Measurements from ENCODE around the gene BRD1. TPM values are rescaled to one million over a fixed set of nuclear protein-coding genes. Genes with fewer than 3 reads are reported as not detected.

BRD1 gene
- total RNA-seq, 1 donor from 2014 or later: 64.1 TPM

GRCh38 chr22:49847751-49848689, 20.3 kb upstream of the BRD1 start:
- TF ChIP-seq CTCF (IDR thresholded peaks at IDR 0.05; ENCODE audit: unreplicated experiment): no peak
- no peak for DNase-seq (ENCODE audit: low spot score in 2 of 2, unreplicated experiment in 2 of 2)
- no peaks in the 10 kb centered on the region for H3K9me3 Mint-ChIP-seq
- no peaks in the 10 kb centered on the region for H3K36me3 Mint-ChIP-seq
- no peak overlapping the region for H3K27ac Mint-ChIP-seq
- H3K27me3 Mint-ChIP-seq (ENCODE audit: low read depth): peaks cover 88% of the 10 kb centered on the region
- H3K4me1 Mint-ChIP-seq: no peaks in the 10 kb centered on the region
- peak overlapping the region; percentile 47 for H3K4me3 Mint-ChIP-seq

GRCh38 chr22:49845666-49846459, 18.2 kb upstream of the BRD1 start:
- H3K4me1 Mint-ChIP-seq: no peaks in the 10 kb centered on the region
- H3K27ac Mint-ChIP-seq: no peak overlapping the region
- no peaks in the 10 kb centered on the region for H3K9me3 Mint-ChIP-seq
- peaks cover 77% of the 10 kb centered on the region for H3K27me3 Mint-ChIP-seq (ENCODE audit: low read depth)
- no peak for TF ChIP-seq CTCF (IDR thresholded peaks at IDR 0.05; ENCODE audit: unreplicated experiment)
- H3K4me3 Mint-ChIP-seq: no peak overlapping the region
- H3K36me3 Mint-ChIP-seq: no peaks in the 10 kb centered on the region
- DNase-seq (ENCODE audit: low spot score in 2 of 2, unreplicated experiment in 2 of 2): no peak

GRCh38 chr22:49845241-49845640, 17.6 kb upstream of the BRD1 start:
- Mint-ChIP-seq H3K36me3 (no peaks in the 10 kb centered on the region), H3K9me3 (no peaks in the 10 kb centered on the region), H3K27ac (no peak overlapping the region), H3K27me3 (ENCODE audit: low read depth) (peaks cover 75% of the 10 kb centered on the region), H3K4me1 (no peaks in the 10 kb centered on the region), H3K4me3 (no peak overlapping the region)
- no peak for TF ChIP-seq CTCF (IDR thresholded peaks at IDR 0.05; ENCODE audit: unreplicated experiment)
- no peak for DNase-seq (ENCODE audit: low spot score in 2 of 2, unreplicated experiment in 2 of 2)

GRCh38 chr22:49838771-49839717, 11.4 kb upstream of the BRD1 start:
- Mint-ChIP-seq H3K4me1 (no peaks in the 10 kb centered on the region), H3K4me3 (no peak overlapping the region), H3K36me3 (no peaks in the 10 kb centered on the region), H3K9me3 (no peaks in the 10 kb centered on the region), H3K27ac (no peak overlapping the region), H3K27me3 (ENCODE audit: low read depth) (peaks cover 39% of the 10 kb centered on the region)
- DNase-seq (ENCODE audit: low spot score in 2 of 2, unreplicated experiment in 2 of 2): no peak
- no peak for TF ChIP-seq CTCF (IDR thresholded peaks at IDR 0.05; ENCODE audit: unreplicated experiment)

- no peak for TF ChIP-seq CTCF (IDR thresholded peaks at IDR 0.05; ENCODE audit: unreplicated experiment)
- Mint-ChIP-seq H3K4me3 (no peak overlapping the region), H3K27me3 (ENCODE audit: low read depth) (peaks cover 13% of the 10 kb centered on the region), H3K27ac (no peak overlapping the region), H3K4me1 (no peaks in the 10 kb centered on the region), H3K36me3 (peaks cover 9% of the 10 kb centered on the region), H3K9me3 (peaks cover 25% of the 10 kb centered on the region)
- no peak for DNase-seq (ENCODE audit: low spot score in 2 of 2, unreplicated experiment in 2 of 2)
Measured at GRCh38 chr22:49833340-49834007, 5.8 kb upstream of the BRD1 start.
